ENCODE results near the gene PGGHG.

Gene PGGHG

DNA sequence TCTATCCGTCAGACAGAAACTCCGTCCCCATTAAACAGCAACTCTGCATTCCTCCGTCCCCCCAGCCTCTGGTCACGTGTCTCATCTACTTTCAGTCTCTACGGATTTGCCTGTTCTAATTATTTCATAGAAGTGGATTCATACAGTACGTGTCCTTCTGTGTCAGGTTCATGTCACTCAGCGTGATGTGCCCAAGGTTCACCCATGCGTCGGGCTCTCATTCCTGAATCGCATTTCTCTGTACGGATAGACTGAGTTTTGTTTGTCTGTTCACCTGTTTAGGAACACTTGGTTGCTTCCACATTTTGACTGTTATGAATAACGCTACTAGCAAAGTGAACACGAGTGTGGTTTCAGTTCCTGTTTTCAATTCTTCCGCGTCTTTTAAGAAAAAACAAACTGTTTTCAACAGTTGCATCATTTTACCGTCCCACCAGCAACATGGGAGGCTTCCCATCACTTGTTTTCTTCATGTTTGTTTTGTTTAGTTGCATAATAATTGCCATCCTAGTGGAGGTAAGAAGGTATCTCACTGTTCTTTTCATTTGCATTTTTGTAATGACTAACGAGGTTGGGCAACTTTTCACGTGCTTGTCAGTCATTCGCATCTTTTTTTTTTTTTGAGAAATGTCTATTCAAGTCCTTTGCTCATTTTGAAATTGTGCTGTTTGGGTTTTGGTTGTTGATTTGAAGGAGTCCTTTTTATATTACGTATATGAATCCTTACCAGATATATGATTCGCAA is 19.6 kb upstream of the PGGHG start:
- DNase-seq: no peak

DNA sequence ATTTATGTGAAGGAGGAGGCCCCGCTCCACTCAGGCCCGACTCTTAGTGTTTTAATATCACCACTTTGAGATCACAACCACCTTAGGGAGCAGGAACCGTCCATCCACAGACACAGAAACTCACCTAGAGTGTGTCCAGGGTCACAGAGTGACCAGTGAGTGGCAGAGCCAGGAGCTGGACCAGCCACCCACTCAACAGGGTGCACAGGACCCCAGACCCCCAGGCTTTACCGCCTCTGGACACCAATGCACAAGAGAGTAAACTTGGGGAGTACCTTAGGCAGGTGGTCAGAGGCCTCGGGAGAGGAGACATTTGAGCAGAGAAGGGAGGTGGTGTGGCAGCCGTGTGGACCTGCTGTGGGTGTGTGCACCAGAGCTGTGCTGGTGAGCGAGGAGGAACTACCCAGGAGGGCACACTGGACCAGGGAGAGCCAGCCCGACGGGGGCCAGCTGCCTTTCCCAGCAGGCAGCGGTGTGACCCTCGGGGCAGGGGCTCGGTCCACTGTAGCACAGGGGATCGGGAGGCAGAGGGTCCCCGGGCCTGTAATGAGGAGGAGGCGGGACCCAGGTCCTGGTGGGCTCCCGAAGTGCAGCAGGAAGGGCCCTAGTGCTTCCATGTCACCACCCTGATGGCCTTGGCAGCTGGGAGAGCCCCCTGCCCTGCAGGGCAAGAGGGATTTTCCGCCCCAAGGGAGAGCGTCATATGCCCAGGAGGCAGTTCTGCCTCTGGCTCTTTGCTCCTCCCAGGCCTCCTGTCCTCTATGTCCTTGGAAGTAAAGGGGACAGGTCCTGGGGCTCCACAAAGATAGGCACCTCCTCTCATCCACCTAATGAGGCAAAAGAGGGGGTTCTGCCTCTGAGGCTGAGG is 18.2 kb upstream of the PGGHG start:
- no peak for DNase-seq

DNA sequence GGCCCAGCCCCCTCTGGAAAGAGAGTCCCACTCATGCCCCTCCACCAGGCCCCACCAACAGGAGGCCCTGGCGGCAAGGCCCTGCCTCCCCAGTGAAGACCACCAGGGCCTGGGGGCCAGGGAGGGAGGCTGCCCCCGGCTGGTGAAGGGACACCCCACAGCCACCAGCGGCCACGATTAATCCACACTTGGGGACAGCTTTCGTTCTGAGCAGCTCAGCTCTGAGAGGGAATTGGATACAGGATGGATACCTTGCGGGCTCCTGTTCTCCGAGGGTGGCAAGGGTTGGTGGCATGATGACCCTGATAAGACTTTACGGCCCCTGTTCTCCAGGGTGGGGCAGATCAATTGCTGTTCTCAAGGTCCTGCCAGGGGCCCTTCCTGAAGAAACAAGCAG is 17.6 kb upstream of the PGGHG start:
- no peak for DNase-seq

DNA sequence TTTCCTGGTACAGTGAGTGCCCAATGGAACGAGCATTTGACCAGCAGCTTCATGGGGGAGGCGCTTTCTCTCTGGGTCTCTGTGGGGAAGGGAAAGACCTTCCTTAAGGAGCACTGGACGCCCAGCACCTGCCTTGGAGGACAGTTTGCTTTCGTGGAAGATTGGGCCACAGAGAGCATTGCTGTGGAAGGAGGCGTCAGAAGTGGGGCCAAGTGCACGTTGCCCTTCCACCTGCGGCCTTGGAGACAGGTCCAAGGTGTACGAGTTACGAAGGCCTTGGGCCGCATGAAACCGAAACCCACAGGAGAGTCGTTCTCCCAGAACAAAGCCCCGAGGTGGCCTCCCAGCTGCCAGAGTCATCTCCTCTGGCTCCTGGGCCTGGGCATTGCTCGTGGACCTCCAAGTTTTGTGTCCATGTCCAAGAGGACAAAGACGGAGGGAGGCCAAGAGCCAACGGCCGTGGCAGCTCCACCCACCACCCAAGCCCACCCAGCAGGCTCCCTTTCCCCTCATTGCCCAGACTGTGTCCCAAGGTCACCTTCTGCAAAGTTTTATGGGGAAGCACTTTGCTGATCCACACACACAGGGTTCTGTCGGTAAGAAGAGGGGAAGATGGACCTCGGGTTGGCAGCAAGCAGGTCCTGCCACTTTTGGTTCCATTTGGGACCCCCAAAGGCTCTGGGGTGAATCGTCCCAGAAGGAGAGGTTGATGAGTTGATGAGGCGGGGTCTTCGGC is 16.6 kb upstream of the PGGHG start:
- no peak for DNase-seq

DNA sequence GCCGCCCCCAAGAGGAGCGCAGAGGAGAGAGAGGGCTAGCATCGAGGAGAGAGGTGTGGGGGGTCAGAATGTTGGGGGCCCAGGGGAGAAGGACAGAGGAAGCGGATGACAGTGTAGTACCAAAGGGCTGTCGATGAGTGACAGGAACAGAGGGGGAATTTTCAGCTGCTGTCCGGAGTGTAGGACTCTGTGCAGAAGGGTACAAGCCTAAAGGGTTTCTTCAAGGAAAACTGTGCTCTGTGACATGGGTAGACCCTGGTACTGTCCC is 16.1 kb upstream of the PGGHG start:
- no peak for DNase-seq

DNA sequence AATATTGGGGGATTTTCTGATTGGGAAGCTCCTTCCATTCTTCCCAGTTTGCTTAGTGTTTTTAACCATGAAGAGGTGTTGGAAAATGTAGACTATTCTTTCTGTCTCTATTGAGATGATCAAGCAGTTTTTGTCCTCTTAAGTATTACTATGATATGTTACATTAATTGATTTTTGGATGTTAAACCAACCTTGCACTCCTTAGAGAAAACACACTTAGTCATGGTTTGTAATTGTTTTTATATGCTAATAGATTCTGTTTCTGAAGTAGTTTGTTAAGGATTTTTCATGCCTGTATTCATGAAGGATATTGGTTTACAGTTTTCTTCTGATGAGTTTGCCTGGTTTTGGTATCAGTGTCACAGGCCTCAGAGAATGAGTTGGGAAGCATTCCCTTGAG is 12.7 kb upstream of the PGGHG start:
- no peak for DNase-seq

DNA sequence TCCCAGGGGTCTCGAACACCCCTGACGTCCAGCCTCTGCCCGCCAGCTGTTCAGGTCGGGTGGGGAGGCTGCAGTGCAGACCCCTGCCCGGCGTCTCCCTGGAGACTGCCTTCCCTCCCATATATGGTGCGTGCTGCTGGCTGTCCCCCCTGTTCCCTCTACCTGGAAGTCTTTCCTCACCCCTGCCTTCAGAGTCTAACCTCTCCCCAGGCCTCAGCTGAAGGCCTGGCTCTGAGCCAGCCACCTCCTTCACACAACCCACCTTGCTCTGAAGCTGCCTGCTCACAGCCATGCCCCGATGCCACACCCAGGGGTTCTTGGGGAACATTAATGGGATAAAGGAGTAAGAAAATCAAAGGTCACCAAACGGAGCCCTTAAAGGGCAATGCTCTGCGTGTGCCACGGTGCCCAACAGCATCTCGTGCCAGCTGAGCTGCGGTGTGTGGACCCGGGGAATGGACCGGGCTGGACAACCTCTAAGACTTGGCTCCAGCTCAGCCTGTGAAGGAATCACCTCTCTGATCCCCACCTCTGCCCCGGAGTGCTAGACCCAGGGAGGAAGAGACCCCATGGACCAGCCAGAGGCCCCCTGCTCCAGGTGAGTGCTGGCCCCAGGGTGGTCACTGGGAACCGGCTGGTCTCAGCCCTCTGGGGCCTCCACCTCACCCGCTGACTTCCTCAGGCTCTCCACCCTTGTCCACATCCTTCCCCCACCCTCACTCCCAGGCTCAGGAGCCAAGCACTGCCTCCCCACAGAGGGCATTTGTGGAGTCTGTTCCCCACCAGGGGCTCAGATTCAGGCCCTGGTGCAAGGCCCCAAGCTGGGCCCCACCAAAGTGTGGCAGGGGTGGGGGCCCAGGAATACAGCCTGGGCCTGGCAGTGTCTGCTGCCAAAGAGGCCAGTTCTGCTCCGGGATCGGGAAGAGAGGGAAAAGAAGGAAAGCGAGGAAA is 10.7 kb upstream of the PGGHG start, which contains the start of gene NLRP6:
Gene NLRP6 (plus strand): TSS at position 407 of the 951 bp plus-strand sequence. CDS start 163 bp downstream, at position 570.
- no peak for DNase-seq

DNA sequence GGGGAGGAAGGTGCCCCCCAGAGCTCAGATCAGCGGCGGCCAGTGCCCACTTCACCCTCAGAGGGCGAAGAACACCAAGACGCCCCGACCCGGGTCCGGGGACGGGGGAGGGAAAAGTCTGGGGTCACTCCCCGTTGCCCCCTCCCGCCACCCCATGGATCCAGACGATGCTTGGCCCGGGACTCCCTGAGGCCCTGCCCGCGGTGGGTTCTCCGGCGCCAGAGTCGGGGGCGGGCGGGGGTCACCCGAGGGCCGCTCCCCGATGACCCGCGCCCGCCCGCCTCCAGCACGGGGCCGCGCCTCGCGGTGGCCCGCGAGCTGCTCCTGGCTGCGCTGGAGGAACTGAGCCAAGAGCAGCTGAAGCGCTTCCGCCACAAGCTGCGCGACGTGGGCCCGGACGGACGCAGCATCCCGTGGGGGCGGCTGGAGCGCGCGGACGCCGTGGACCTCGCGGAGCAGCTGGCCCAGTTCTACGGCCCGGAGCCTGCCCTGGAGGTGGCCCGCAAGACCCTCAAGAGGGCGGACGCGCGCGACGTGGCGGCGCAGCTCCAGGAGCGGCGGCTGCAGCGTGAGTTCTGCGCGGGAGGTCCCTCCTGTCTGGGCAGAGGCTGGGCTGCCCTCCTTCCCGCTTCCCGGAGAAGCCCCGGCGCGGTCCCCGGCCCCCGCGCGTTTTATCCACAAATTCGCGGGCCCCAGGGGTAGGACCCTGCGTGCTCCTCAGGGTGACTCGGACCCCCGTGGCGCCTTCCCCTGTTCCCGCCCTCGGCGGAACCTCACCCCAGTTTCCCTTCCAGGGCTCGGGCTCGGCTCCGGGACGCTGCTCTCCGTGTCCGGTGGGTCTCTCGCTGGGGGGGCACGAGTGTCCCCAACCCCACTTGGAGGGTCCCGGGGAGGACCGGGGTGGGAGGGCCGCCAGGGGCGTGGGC is 9.6 kb upstream of the PGGHG start:
- no peak for DNase-seq

DNA sequence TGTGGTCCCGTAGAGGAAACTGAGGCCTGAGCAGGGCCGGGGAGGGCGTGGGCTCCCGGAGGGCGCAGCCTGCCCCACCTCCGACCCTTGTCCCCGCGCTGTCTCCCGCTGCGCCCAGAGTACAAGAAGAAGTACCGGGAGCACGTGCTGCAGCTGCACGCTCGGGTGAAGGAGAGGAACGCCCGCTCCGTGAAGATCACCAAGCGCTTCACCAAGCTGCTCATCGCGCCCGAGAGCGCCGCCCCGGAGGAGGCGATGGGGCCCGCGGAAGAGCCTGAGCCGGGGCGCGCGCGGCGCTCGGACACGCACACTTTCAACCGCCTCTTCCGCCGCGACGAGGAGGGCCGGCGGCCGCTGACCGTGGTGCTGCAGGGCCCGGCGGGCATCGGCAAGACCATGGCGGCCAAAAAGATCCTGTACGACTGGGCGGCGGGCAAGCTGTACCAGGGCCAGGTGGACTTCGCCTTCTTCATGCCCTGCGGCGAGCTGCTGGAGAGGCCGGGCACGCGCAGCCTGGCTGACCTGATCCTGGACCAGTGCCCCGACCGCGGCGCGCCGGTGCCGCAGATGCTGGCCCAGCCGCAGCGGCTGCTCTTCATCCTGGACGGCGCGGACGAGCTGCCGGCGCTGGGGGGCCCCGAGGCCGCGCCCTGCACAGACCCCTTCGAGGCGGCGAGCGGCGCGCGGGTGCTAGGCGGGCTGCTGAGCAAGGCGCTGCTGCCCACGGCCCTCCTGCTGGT is 8.8 kb upstream of the PGGHG start:
- DNase-seq: no peak

DNA sequence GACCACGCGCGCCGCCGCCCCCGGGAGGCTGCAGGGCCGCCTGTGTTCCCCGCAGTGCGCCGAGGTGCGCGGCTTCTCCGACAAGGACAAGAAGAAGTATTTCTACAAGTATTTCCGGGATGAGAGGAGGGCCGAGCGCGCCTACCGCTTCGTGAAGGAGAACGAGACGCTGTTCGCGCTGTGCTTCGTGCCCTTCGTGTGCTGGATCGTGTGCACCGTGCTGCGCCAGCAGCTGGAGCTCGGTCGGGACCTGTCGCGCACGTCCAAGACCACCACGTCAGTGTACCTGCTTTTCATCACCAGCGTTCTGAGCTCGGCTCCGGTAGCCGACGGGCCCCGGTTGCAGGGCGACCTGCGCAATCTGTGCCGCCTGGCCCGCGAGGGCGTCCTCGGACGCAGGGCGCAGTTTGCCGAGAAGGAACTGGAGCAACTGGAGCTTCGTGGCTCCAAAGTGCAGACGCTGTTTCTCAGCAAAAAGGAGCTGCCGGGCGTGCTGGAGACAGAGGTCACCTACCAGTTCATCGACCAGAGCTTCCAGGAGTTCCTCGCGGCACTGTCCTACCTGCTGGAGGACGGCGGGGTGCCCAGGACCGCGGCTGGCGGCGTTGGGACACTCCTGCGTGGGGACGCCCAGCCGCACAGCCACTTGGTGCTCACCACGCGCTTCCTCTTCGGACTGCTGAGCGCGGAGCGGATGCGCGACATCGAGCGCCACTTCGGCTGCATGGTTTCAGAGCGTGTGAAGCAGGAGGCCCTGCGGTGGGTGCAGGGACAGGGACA is 8.0 kb upstream of the PGGHG start:
- no peak for DNase-seq

DNA sequence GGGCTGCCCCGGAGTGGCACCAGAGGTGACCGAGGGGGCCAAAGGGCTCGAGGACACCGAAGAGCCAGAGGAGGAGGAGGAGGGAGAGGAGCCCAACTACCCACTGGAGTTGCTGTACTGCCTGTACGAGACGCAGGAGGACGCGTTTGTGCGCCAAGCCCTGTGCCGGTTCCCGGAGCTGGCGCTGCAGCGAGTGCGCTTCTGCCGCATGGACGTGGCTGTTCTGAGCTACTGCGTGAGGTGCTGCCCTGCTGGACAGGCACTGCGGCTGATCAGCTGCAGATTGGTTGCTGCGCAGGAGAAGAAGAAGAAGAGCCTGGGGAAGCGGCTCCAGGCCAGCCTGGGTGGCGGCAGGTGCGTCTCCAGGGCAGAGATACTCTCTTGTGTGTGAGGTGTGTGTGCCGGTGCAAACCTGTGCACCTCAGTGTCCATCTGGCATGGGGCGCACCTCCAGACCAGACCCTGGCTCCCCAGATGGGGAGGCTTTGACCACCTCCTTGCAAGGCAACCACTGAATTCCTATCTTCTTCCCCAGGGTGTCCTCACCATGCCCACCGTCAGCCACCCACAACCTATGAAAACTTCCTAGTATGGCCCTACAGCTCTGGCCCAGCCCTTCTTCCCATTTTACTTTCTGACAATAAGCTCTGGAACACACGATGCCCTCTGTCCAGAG is 7.3 kb upstream of the PGGHG start:
- no peak for DNase-seq

DNA sequence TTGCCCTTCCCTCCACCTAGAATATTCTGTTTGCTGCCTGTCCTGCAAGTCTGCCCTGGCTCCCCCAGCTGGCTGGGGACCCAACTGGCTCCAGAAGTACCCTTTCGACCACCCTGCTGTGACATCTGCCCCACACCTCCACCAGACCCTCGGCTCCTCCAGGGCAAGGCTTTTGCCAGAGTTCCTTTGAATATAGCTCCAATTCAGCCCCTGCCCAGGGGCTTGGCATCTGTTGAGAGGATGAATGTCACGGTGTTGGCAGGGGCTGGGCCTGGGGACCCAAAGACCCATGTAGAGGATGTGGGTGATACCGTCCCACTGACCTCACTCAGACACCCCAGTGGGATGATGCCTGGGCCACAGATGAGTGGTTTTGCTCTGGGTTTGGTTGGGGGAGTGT is 6.8 kb upstream of the PGGHG start:
- no peak for DNase-seq

DNA sequence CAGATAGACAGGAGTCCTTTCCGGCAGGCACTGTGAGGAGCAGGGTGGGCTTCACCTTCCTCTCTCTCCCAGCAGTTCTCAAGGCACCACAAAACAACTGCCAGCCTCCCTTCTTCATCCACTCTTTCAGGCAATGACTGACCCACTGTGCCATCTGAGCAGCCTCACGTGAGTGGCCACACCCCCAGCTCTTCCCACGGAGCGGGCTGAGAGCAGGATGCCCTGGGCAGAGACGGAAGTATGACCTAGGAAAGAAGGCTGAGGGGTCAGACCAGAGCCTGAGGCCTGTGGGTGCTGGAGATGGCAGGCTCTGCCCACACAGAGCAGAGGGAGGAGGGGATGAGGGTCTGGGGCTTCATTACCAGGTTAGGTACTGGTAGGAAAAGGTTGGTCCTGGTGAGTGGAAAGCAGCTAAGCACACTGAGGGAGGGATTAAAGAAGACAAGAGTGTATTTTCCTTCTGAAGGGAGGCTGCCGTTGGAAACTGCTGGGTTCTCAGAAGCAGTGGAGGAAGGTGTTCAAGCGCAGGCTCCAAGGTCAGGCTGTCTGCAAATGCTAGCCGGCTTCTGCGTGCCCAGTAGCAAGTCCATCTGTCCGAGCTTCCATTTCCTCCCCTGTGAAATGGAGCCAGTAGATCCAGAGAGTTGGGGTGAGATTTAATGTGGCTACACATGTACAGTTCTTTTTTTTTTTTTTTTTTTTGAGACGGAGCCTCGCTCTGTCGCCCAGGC is 6.1 kb upstream of the PGGHG start:
- DNase-seq: no peak

DNA sequence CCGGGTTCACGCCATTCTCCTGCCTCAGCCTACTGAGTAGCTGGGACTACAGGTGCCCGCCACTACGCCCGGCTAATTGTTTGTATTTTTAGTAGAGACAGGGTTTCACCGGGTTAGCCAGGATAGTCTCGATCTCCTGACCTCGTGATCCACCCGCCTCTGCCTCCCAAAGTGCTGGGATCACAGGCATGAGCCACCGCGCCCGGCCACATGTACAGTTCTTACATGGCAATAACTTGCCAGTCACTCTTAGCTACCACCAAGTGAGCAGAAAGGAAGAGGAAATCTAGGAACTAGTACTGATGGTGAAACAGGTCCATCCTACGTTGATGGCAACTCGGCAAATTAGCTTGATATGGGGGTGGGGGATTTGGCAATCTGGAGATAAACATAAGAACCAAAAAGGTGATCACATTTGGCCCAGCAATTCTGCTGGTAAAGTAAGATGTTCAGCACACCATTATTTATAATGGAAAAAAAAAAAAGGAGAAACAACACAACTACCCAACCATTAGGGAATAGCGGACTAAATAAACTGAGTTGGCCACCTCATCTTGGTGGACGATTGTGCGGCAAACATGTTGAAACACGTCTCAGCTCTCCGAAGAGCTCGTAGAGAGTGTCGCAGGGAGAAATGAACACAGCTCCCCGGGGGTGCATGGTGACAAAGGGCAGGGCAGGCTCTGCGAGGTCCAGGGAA is 5.4 kb upstream of the PGGHG start:
- DNase-seq: no peak

DNA sequence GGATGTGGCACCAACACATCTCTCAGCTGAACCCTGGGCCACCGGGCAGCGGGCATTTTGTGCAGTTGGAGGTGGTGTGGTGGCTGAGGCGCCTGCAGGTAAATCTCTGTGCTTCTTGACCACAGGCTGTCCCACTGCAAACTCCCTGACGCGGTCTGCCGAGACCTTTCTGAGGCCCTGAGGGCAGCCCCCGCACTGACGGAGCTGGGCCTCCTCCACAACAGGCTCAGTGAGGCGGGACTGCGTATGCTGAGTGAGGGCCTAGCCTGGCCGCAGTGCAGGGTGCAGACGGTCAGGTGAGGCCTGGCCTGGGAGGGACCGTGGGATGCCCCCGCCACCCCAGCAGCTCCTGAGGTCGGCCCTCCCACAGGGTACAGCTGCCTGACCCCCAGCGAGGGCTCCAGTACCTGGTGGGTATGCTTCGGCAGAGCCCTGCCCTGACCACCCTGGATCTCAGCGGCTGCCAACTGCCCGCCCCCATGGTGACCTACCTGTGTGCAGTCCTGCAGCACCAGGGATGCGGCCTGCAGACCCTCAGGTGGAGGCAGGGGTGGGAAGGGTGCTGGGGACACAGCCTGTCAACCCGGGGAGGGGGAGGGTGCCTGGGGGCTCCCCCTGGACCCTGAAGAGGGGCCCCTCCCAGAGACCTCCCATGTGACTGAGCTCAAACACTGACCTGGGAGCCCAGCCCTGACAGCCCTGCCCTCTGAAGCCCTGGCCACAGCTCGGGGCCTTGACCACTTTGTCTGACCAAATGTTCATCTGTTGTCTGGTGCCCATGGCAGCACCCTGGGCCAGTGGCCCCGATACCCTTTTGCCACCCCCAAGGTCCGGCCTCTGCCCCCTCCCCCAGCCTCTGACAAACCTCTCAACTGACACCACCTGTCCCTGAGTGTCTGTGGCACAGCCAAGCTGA is 4.6 kb upstream of the PGGHG start:
- DNase-seq: no peak

DNA sequence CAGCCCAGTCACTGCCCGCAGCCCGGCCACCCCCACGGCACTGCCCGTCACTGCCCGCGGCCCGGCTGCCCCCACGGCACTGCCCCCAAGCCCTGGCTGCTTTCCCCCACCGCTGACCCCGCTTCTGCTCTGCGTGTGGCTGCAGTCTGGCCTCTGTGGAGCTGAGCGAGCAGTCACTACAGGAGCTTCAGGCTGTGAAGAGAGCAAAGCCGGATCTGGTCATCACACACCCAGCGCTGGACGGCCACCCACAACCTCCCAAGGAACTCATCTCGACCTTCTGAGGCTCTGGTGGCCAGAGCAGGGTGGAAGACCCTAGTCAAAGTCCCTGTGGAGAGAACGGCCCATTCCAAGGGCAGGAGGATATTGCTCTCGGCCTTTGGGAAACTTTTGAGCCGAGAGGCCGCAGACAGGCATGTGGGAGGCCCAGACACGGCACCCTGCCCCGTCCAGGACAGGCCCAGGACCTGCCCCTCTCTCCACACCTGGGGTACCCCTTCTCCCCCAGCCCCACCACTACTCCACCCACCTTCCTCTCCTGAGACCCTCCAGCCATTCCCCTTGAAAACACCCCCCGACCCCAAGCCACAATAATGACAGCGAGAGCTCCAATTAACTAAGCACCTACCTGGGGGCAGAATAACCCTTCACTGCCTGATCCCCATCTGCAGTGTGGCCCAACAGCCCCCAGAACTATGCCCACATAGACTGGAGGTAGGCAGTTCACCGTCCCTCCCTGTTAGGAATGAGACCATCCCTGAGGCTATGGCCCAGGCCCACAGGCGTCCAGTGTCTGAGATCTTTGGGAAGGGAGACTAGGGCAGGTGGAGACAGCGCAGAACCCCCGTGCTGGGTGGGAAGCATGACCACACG is 3.7 kb upstream of the PGGHG start:
- DNase-seq: no peak
